HG03097 (cell line): ENCODE measurements around the gene DENND2C.
"Not testable (repeated sequence)": the region's sequence is repeated elsewhere in the genome, so short reads cannot be mapped to it uniquely, and the experiment has no call there.

Experiments
- ATAC-seq: cut with Tn5 transposase; IDR thresholded peaks from one replicate; pipeline ENCODE4 v1.9.1; 2021; ENCODE audit not compliant: unreplicated experiment, low FRiP score

The DENND2C gene

DNA sequence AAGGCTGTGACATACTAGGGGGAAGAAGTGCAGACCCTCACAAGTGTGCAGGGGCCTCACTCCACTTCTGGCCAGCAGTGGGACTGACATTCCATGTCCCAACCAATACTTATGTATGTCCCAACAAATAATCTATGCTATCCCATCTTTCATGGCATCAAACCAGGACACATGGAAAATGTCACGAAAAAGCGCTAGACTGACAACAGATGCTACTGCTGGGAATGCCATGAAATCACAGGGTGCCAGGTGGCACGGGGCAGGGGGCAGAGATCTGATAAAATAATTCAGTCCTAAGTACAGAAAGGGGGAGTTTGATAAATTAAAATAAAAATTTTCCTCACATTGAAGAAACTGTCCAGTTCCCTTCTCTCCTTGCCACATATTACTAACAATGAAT is 60.8 kb downstream of the DENND2C start:
- no peak for ATAC-seq

DNA sequence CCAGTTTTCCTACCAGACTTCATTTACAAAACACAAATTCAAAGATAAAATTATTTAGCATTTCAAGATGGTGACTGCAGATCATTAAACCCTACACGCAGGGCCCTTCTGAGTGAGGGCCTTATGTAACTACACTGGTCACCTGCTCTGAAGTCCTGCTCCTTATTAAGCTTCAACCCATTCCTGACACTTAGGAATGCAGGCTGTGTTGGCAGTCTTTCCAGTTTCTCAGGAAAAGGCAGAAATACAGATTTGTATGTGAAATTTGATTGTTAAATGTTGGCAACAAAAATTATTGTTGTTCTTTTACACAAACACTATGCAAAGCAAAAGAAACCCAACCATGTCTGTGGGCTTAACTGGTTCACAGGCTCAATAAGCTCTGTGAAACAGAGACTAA is 62.6 kb downstream of the DENND2C start:
- ATAC-seq, result no peak

DNA sequence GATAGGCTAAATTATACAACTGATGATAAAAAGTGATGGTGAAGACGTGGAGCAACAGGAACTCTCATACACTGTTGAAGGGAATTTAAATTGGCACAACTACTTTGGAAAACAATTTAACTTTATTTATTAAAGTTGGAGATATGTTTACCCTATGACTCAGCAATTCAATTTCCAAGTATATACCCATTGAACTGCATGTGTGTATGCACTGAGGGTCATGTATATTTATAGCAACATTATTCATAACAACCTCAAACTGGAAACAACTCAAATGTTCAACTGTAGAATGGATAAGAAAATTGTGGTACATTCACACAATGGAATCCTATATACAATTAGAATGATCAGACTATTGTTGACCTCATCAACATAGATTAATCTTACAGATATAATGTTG is 71.9 kb downstream of the DENND2C start:
- ATAC-seq, result no peak

DNA sequence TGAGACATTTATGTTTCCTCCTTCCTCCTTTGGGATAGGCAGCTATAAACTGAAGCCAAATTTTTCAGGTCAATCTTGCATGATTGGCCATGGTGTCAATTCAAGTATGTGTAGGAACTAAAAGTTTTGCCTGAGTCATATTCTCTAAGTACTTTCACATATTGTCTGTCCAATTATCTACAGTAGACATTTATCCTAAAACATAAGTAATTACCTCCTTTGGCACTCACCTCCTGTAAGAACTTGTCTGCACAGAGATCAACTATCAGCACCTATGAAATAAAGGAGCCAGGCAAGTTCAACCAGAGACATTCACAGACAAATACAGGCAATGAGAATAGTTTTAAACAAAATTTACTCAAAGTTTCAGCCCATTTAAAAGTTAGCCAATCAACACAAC is 74.2 kb downstream of the DENND2C start:
- ATAC-seq, result no peak

DNA sequence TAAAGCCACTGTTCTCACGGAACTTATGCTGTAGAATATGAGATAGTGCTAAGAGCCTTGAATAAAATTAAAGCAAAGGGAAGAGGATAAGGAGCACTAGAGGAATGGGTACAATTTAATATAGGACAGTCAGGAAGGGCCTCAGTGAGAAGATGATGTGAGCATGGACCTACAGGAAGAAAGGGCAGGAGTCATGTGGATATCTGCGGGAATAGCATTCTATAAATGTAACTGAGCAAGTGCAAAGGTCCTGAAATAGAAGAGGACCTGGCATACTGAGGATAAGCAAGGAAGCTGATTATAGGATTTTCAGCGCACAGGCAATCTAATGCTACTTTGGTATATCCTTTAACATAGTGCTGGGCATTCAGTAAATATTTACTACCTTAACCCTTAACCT is 75.8 kb downstream of the DENND2C start:
- no peak for ATAC-seq

DNA sequence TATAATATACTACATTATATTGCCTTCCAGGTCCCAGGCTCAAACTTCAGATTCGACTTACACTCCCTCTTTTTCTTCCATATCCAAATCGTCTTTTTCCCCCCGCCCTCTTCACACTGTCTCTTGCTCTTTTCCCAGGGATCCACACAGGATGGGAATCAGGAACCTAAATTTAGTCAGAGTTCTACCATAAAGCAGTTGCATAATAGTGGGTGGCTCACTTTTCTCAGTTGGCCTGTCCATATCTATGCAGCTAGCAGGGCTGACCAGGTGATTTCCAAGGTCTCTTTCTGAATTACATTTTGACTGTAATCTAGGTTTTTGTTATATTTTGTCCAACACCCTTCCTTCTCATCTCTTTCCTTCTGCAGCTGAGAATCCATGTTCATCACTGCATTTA is 80.7 kb downstream of the DENND2C start:
- no peak for ATAC-seq

DNA sequence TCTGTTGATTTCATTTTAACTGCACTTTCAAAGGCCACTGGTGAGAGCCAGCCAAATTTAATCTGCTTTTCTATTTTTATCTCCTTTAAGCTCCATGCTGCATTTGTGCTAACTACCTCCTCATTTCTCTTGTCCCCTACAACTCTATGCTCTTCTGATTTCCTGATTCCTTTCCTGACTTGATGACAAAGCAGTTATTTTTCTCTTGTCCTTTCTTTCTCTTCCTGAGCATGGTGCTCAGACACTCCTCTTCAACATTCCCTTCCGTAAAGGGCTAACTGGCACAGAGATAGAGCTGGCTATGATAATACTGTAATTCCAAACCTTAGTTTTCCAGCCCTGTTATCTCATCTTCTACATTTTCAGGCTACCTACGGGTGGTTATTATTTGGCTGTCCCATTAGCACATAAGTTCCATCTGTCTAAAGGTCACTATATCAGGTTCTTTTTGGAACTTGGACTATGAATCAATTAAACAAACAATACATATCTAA is 81.6 kb downstream of the DENND2C start:
- no peak for ATAC-seq

DNA sequence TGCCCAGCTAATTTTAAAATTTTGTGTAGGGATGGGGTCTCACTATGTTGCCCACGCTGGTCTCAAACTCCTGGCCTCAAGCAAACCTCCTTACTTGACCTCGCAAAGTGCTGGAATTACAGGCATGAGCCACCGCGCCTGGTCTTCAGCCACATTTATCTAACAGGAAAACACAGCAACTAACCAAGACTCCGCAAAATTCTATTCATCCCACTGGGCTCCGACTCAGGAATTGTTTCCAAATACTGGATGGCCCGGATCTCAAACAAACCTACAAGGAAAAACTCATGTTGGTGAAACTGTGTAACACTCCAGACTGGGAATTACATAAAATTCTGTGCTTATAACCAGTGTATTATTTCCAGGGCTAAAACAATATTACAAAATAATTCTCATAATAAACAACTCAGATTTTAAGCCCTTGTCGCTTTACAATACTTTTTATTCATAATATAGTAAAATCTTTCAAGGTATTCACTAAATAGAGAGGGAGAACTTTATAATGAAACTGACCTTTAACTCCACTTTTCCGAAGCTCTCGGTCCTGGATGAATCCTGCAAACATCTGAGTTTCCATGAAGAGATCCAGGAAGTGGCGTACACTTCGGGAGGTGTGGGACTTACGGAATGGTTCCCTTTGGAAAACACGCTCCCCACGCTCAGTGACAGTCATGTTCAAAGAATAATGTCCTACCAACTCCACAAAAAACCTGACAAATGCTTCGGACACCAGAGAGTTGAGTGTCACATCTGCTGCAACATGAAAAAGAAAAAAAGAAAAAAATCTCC is 82.5 kb downstream of the DENND2C start:
- no peak for ATAC-seq

DNA sequence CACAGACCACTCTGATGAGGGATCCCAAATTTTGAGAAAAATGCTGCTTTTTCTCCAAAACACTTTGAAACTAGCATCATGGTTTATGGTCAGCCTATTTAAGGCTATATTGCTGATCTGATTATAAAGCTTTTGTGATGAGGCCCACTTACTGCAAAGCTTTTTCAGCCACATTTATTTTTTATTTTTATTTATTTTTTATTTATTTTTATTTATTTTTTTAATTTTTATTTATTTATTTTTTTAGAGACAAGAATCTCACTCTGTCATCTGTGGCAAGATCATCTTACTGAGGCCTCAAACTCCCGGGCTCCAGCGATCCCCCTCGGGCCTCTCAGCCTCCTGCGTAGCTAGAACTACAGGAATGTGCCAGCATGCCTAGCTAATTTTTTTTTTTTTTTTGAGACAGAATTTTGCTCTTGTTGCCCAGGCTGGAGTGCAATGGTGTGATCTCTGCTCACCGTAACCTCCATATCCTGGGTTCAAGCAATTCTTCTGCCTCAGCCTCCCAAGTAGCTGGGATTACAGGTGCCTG is 83.3 kb downstream of the DENND2C start:
- ATAC-seq, result no peak

DNA sequence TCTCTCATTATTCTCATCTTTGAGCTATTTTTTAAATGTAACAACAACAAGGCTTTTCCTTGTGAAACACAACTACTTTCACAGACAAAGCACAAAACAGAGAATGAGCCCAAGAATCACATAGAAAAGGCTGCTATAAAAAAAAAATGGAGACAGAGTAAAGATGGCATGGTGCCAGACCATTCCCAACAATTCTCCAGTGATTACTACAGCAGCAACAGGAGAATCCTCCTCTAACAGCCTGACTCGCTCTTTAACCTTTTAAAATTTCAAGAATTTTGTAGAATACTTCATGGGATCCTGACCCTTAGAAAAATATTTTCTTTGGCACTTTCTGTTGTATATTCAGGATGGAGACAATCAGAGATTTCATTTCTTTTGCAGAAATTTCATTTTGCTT is 84.6 kb downstream of the DENND2C start:
- no peak for ATAC-seq

DNA sequence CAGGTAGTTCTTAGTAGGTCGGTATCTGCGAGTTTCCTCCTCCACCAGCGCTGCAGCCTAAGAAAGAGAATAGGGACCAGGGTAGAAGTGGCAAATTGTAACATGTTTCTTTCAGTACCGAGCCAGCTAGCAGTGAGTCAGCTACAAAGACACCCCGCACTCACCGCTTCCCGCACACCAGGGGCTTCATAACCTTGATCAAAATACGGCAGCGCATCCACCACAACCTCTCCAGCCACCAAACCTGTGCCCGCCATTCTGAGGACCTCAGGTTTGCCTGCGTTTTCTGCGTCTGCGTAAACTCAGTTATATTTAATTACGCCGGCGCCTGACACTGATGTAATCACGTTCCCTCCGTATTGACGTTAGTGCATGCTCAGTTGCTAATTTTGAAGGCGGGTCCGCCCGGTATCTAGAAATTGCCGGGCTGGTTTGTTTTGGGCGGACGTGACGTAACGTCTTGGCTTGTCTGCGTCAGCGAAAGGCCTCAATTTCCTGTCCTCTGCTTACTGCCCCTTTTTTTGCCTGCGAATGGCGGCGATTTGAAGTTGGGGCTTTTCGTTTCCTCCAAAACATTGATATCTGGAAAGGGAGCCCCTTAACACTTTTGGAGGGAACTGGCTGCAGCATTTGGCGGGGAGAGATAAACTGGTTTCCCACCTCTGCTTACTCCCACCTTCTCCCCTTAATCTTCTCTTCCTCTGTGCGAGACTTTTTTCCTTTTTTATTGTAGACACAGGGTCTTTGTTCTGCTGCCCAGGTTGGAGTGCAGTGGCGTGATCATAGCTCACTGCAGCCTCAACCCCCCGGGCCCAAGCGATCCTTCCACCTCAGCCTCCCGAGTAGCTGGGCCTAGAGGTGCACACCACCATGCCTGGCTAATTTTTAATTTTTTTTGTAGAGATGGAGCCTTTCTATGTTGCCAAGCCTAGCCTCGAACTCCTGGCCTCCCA is 88.2 kb downstream of the DENND2C start, which contains the start of gene BCAS2:
Gene BCAS2, minus strand, starts transcription at position 281 of the 953 bp plus-strand sequence. Its CDS starts 24 bp downstream, at position 257.
- peak; percentile 99 for ATAC-seq

DNA sequence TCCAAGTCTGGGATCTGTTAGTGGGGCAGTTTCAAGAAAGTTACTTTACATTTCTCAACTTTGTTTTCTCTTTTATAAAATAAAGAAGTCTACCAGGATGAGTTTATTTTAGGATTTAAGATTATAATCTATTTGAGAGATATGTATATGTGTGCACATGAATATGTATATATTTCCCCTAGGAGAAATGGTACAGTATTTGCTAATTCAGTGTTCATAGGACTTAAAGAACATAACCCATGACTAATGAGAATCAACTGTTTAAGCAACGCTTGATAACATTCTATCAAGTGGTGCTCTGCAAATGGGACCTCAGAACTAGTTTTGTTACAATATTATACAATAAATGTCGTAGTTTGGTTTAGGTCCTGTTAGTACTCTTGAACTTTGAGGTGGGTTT is 95.5 kb downstream of the DENND2C start:
- ATAC-seq, result no peak

DNA sequence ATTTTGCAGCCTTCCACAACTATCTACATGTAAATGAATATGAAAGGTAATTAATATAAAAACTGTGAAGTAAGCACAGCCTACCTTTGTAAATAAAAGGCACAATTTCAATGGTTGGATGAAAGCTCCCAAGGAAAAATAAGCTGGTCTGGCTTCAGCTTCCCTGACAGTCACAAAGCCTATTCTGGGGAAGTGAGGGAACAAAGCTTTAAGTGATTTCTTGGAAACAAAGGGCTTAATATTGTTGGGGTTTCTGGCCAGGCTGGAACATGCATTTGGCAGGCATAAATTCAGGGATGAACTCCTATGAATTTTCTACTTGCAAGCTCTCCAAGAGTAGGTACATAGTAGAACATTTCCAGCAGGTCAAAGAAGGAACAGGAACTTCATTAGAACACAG is 105.7 kb downstream of the DENND2C start:
- no peak for ATAC-seq

DNA sequence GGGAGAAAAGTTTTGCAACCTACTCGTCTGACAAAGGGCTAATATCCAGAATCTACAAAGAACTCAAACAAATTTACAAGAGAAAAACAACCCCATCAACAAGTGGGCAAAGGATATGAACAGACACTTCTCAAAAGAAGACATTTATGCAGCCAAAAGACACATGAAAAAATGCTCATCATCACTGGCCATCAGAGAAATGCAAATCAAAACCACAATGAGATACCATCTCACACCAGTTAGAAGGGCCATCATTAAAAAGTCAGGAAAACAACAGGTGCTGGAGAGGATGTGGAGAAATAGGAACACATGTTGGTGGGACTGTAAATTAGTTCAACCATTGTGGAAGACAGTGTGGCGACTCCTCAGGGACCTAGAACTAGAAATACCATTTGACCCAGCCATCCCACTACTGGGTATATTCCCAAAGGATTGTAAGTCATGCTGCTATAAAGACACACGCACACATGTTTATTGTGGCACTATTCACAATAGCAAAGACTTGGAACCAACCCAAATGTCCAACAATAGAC is 106.8 kb downstream of the DENND2C start:
- ATAC-seq, result not testable (repeated sequence)

DNA sequence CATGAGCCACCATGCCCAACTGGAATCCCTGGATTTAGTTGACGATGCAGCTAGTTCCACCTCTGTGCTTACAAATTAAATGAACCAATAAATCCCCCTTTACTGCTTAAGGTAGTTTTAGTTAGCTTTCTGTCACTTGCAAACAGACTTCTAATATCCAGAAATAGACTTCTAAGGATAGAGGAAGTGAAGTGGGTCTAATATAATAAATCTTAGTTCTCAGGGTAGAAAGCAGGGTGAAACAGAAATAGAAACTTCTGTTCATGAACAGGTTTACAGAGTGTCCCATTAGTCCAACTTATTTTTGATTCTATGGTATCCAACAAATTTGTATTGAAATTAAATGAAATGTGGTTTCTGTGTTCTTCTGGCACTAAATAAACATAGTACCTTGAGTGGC is 108.5 kb downstream of the DENND2C start:
- ATAC-seq, result no peak

DNA sequence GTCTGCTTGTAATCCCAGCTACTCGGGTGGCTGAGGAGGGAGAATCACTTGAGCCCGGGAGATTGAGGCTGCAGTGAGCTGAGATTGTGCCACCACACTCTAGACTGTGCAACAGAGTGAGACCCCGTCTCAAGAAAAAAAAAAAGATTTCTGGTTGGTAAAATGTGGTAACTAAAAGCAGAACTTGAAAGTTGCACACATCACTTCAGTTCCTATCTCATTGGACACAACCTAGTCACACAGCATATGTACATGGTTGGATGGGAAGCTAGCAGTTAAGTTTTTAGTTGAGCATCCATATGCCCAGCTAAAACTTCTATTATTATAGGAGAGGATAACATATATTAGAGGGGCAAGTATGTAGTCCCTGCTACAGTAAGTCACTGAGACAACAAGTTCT is 110.5 kb downstream of the DENND2C start:
- no peak for ATAC-seq

DNA sequence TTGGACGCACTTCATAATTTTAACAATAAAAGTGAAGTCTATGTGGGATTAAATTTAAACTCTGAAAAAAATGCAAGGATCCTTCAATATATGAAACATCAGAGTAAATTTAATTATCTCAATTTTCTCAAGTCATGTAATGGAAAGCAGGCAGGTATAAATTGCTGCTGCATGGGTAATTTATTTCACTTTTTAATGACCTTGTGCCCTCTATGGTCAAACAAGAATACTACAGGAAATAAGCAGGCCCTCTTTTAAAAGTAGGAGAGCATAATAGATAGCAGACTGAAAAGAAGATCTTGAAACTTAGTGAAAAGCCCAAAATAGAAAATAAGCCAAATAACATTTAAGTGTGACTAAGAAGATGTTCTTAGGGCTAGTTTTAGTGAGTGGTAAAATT is 111.3 kb downstream of the DENND2C start:
- ATAC-seq, result no peak

DNA sequence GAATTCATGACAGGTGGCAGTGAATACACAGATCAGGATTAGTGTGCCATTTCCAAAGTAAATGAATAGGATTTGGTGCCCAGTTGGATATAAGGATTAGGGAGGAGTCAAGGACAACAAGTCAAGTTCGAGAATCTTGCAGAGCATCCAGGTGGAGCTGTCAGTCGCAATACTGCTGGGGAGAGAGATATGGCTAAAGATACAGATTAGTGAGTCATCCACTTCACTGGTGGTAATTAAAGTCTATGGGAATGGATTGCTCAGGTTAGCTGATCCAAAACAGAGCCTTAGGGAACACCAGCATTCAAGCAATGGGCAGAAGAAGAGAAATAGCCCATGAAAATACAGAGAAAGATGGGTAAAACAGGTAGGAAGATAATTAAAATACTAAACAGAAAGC is 115.3 kb downstream of the DENND2C start:
- ATAC-seq, result no peak

DNA sequence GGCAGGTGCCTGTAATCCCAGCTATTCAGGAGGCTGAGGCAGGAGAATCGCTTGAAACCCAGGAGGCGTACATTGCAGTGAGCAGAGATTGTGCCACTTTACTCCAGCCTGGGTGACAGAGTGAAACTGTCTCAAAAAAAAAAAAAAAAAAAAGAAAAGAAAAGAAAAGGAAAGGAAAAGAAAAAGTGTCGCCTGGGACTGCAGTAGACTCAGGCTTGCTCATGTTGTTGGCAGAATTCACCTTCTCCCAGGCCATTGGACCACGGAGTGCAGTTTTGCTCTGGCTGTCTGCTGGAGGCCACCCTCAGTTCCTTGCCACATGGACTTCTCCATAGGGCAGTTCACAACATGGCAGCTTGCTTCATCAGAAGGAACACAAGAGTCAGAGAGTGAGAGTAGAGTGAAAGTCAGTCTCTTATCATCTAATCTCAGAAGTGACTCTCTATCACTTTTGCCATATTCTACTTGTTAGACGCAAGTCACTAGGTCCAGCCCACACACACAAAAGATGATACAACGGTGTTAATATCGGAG is 117.7 kb downstream of the DENND2C start:
- no peak for ATAC-seq

DNA sequence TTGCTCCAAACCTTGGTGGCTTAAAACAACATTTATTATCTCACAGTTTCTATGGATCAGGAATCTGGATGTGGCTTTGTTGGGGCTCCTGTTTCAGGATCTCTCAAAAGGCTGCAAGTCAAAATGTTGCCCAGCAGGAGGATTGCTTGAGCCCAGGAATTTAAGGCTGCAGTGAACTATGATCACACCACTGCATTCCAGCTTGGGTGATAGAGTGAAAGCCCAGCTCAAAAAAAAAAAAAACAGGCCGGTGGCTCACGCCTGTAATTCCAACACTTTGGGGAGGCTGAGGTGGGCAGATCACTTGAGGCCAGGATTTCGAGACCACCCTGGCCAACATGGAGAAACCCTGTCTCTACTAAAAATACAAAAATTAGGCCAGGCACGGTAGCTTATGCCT is 118.4 kb downstream of the DENND2C start:
- ATAC-seq, result no peak

DNA sequence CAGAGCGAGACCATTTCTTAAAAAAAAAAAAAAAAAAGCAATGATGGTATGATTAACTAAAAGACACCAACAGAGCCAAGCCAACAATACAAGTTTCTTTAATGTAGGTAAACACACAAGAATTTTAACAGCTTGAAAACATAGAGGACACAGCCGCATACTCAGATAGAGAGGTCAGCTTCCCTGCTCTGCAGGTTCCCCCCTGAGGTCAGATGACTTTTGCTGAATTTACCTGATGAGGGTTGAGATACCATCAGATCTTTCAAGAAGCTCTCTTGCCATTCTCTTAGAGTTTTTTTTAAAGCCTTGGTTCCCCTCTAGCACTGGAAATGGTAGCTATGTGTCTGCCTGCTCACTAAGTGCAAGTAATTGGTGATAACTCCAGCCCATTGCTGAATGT is 119.5 kb downstream of the DENND2C start:
- ATAC-seq, result no peak
